GM21528 (cell line): ENCODE data around the gene MIAT.
A peak's percentile ranks its signal among the peaks of the same experiment; 100 is the strongest.
"Not testable (repeated sequence)": the region's sequence is repeated elsewhere in the genome, so short reads cannot be mapped to it uniquely, and the experiment has no call there.

Experiments used
- ATAC-seq: cut with Tn5 transposase; IDR thresholded peaks from one replicate; pipeline ENCODE4 v1.9.1; 2021; ENCODE audit warnings: mild to moderate bottlenecking, moderate library complexity; ENCODE audit not compliant: unreplicated experiment, low FRiP score

Gene MIAT

GRCh38 chr22:26656891-26657851 is at the start of gene MIAT:
TSS of gene MIAT (plus strand) at chr22:26657588.
- no peak for ATAC-seq

- no peak for ATAC-seq
Measured at GRCh38 chr22:26608129-26608528, 49.3 kb upstream of the MIAT start.

- no peak for ATAC-seq
Measured at GRCh38 chr22:26609287-26609686, 48.1 kb upstream of the MIAT start.

DNA sequence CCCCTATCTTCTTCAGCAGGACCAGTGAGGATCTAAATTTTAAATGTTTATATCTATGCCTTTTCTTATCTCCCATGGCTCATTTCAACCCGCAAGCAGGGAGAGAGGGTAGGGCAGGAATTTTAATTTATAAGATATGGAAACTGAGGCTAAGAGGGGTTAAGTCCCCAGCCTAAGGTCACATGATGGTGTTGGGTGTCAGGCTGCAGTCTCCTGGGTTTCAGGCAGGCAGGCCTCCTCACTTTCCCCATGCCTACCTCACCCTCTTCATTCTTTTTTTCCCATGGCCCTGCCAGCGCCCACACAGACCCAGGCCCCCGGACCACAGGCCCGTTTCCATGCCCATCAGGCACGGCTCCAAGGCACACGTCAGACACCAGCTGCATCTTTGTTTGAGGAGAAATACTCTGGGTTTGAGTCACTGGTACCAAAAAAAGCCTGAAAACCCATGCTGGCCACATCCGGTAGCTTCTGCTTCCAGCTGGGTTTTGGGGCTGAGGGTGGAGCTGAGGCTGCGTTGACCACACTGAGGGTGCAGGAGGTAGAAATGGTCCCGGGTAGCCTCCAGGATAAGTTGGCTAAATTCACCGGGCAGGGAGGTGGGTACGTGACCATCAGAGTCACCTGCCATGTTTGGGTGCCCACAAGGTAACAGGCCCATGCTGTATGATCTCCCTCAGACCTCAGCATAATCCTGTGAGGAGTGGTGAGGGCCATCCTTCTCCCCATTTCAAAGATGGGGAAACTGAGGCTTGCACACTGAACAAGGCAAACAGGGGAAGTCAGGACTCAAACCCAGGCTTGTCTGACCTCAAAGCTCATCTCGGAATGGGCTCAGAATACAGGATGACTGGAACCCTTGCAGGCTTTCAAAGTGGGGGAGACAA is 47.1 kb upstream of the MIAT start:
- ATAC-seq: peak; percentile 82

GRCh38 chr22:26610996-26611395 is 46.4 kb upstream of the MIAT start:
- ATAC-seq: no peak

GRCh38 chr22:26612652-26613051 is 44.7 kb upstream of the MIAT start:
- ATAC-seq: no peak

DNA sequence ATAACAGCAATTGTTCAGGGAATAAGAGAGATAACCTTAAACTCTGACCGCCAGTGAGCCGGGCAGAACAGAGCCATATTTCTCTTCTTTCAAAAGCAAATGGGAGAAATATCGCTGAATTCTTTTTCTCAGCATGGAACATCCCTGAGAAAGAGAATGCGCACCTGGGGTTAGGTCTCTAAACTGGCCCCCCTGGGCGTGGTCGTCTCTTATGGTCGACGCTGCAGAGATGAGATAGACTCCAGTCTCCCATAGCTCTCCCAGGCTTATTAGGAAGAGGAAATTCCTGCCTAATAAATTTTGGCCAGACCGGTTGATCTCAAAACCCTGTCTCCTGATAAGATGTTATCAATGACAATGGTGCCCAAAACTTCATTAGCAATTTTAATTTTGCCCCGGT is 43.6 kb upstream of the MIAT start:
- not testable (repeated sequence) for ATAC-seq

DNA sequence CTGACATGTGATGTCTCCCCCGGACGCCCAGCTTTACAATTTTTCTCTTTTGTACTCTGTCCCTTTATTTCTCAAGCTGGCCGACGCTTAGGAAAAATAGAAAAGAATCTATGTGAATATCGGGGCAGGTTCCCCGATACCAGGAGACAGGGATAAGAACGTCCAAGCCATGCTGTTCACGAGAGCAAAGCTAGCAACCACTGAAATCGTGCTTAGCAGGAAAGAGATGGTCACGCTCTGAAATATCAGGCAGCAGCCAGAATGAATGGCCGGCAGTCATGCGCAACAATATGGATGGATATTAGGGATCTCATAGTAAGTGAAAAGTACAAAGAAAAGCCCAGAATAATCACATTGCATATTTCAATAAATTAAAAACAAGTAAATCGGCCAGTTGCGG is 43.1 kb upstream of the MIAT start:
- no peak for ATAC-seq

GRCh38 chr22:26615149-26615548 is 42.2 kb upstream of the MIAT start:
- no peak for ATAC-seq

GRCh38 chr22:26615830-26616435 is 41.5 kb upstream of the MIAT start:
- no peak for ATAC-seq

DNA sequence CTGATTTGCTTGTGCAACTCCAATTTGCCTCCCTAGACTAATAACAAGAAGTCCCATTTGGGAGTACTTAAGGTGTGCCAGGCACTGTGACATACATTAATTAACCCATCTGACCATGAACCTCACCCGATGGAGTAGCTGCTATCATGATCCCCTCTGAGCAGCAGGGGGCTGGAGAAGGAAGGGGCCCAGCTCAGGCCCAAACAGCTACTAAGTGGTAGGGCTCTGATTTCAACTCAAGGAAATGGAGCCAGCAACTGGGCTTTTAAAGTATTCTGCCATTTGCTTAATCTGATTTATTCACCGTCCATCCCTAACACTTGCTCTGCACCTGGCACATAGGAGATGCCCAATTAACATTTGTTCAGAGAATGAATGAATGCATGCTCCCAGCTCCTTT is 40.7 kb upstream of the MIAT start:
- no peak for ATAC-seq

GRCh38 chr22:26617271-26618199 is 39.9 kb upstream of the MIAT start, which contains the start of gene CRYBB1:
TSS of gene CRYBB1 (minus strand) at chr22:26618027. CDS start at chr22:26616319, 1,708 bp downstream.
- no peak for ATAC-seq

DNA sequence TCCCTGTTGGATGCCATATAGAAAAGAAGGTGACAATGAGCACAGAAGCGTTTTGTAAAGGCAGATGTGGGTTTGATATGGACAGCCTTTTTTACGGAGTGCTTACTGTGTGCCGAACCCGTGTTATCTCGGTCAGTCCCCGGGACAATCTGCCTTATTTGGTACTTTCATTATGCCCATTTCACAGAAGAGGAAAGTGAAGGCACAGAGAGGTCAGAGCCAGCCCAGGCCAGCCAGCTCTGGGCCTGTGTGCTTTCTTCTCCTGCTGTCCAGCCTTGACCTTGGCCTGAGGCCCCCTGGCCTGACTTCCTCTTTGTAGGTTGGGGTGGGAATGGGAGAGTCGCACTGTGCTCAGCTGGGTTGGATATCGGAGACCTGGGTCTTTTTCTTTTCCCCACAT is 38.9 kb upstream of the MIAT start:
- no peak for ATAC-seq

GRCh38 chr22:26619510-26619909 is 37.9 kb upstream of the MIAT start:
- no peak for ATAC-seq

DNA sequence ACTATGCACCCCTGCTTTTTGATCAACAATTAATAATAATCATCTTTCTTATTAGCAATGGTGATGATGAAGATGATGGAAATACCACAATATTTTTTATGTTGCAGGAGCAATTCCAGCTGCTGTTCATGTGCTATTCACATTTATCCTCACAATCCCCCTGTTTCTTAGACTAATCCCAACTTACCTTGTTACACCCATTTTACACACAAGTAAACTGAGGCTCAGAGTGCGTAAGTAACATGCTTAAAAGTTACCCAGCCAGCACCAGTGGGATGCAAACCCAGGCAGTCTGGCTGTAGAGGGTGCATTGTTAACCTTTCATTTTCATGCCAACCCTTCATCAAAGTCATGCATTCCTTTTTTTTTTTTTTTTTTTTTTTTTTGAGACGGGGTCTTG is 37.2 kb upstream of the MIAT start:
- no peak for ATAC-seq

DNA sequence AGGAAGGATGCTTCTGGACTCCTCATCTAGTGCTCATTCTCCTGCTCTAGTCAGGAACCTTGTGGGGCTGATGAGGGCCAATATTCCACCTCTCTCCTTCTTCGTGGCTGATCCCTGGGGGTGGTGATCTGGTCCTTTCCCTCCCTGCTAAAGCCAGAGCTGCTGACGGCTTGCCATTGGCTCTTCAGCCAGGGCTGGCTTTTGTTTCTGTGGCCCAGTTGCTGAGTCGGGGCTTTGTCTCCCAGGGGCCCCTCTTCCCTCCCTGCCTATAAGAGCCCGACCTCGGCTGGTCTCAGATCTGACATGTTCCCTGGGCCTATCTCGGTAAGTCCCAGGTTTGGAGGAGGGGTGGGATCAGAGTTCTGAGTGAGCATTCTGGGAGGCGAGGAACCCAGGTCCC is 35.7 kb upstream of the MIAT start, which contains the start of gene CRYBA4:
CRYBA4 (plus strand) TSS at position 301 of the 400 bp plus-strand sequence. CDS start 634 bp downstream, outside the sequence.
- no peak for ATAC-seq

DNA sequence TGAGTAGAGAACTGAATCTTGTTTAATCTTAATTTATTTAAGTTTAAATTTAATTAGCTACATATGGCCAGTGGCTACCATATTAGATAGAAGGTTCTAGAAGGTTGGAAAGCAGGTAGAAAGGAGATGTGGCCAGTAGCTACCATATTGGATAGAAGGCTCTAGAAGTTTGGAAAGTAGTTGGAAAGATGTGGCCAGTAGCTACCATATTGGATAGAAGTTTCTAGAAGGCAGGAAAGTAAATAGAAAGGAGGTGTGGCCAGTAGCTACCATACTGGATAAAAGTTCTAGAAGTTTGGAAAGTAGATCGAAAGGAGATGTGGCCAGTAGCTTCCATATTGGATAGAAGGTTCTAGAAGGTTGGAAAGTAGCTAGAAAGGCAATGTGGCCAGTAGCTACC is 33.4 kb upstream of the MIAT start:
- no peak for ATAC-seq

DNA sequence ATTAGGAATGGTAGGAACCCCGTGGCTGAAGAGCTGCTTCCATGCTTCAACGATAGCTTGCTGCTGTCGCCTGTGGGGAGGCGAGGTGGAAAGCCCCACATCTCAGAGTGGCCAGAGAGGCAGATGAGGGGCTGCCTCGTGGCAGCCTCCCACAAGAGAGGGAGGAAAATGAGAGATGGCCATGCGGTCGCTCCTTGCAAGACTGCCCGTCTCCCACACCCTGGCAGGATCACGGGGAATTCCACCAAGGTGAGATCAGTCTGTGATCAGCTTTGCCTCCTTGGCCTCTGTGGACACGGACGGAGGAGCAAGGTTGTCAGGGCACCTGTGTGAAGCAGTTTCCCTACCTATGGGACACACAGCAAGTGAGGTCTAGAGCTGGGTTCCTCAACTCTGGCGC is 32.6 kb upstream of the MIAT start:
- no peak for ATAC-seq

- ATAC-seq: no peak
Measured at GRCh38 chr22:26629988-26630761, 27.2 kb upstream of the MIAT start.
